Gastrocnemius medialis (tissue), 4 donors: ENCODE data around the gene AMER2. TPM values are rescaled to one million over a fixed set of nuclear protein-coding genes. Genes with fewer than 3 reads are reported as not detected.
"Not testable (repeated sequence)": the region's sequence is repeated elsewhere in the genome, so short reads cannot be mapped to it uniquely, and the experiment has no call there.

Source experiments
- ATAC-seq, 2 donors: fragments of 150-250 bp; one replicate each; pipeline ENCODE4 v1.9.1; 2016
- DNase-seq, 2 donors: peaks; one replicate each; pipeline ENCODE4 v3.0.0-alpha.2; 2019
- H3K27ac ChIP-seq, 4 donors: fragments of 200-600 bp; sonication (generic); 1 replicate in 1 of 4; 2 replicates in 3 of 4; pipeline ENCODE4 v1.5.1; 2016 to 2018; ENCODE audit warnings: mild to moderate bottlenecking in 2 of 4, moderate library complexity in 1 of 4
- H3K27me3 ChIP-seq, 3 donors: fragments of 200-600 bp; sonication (generic) in 2 of 3; 1 replicate in 1 of 3; 2 replicates in 2 of 3; pipeline versions ENCODE4 v1.5.1 to v1.6.0; 2016 to 2019; ENCODE audit warnings: mild to moderate bottlenecking in 1 of 3, moderate library complexity in 1 of 3
- H3K36me3 ChIP-seq, 2 donors: fragments of 200-600 bp; sonication (generic) in 1 of 2; one replicate each; pipeline ENCODE4 v1.5.1; 2017 to 2018
- H3K4me1 ChIP-seq, 2 donors: fragments of 200-600 bp; sonication (generic) in 1 of 2; one replicate each; pipeline ENCODE4 v1.5.1; 2016 to 2017; ENCODE audit warnings: mild to moderate bottlenecking in 2 of 2
- H3K4me3 ChIP-seq, 4 donors: fragments of 200-600 bp; sonication (generic) in 3 of 4; 1 replicate in 1 of 4; 2 replicates in 3 of 4; pipeline ENCODE4 v1.5.1; 2016 to 2019; ENCODE audit warnings: mild to moderate bottlenecking in 2 of 4
- H3K9me3 ChIP-seq, 3 donors: fragments of 200-600 bp; sonication (generic) in 2 of 3; 1 replicate in 1 of 3; 2 replicates in 2 of 3; pipeline ENCODE4 v1.5.1; 2016 to 2019
- POLR2A ChIP-seq, 2 donors: fragments of 450-650 bp; IDR thresholded peaks; one replicate each; pipeline ENCODE4 v1.6.1; 2017; ENCODE audit warnings: antibody characterized with exemption in 2 of 2, mild to moderate bottlenecking in 2 of 2, moderate library complexity in 2 of 2
- in situ Hi-C, 4 donors: fragments of 200-750 bp; cut with MboI; loops; one replicate each; pipeline versions ENCODE4 v1.15.0 to v1.8.0; 2017; ENCODE audit warnings: low sequenced_read_pairs in 4 of 4
- intact Hi-C: fragments of 100-400 bp; cut with DNase I; formaldehyde crosslinking; loops from one replicate; pipeline ENCODE4 v1.15.1; 2023; ENCODE audit warnings: low total_unique reads
- total RNA-seq, 4 donors: library from RNA; depleted of rRNA; stranded (reverse); fragments of >200 nt; gene quantifications; one replicate each; pipeline versions ENCODE4 v1.1.0 to v1.2.3, GENCODE V29; 2016
- TF ChIP-seq, protein P1 (sequence below), 5 experiments: fragments of 450-650 bp in 3 of 5; fragments of 200-600 bp in 2 of 5; sonication (generic) in 2 of 5; IDR thresholded peaks in 4 of 5; conservative IDR thresholded peaks in 1 of 5; 1 replicate in 4 of 5; 2 replicates in 1 of 5; pipeline ENCODE4 v1.5.1; 2016 to 2019; ENCODE audit warnings: antibody characterized with exemption in 5 of 5, mild to moderate bottlenecking in 3 of 5, moderate library complexity in 3 of 5

The AMER2 gene
- total RNA-seq, 4 donors from 2014 or later: 0.10 to 0.87 (median 0.27) TPM; not detected in 1

DNA sequence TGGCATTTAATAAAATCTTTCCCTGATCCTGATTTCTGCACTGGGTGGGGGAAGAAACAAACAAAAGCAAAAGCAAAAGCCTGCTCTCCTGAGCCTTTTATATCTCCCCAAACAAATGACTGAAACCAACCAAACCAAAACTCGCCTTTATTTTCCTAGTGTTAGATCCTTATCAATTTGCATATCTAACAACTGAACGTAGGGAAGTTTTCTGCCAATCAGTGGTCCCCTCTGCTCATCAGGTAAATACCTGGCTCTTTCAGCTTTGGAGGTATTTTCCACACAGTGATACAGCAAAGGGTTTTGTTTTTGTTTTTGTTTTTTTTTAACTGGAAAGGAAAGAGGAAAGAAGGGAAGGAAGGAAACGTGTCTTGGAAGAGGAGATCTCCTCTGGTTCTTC lies 3.3 kb downstream of the AMER2 start:
- no peak for DNase-seq
- Histone ChIP-seq H3K9me3 (no peaks in the 10 kb centered on the region), H3K4me1 (no peaks in the 10 kb centered on the region), H3K36me3 (no peaks in the 10 kb centered on the region), H3K4me3 (no peak overlapping the region), H3K27me3 (peaks cover 29 to 37% (median 37%) of the 10 kb centered on the region in 3 donors), H3K27ac (no peak overlapping the region)
- in situ Hi-C loops (no loop called here), intact Hi-C loops (no loop called here)
- ATAC-seq: no peak
- TF ChIP-seq, protein P1, sequence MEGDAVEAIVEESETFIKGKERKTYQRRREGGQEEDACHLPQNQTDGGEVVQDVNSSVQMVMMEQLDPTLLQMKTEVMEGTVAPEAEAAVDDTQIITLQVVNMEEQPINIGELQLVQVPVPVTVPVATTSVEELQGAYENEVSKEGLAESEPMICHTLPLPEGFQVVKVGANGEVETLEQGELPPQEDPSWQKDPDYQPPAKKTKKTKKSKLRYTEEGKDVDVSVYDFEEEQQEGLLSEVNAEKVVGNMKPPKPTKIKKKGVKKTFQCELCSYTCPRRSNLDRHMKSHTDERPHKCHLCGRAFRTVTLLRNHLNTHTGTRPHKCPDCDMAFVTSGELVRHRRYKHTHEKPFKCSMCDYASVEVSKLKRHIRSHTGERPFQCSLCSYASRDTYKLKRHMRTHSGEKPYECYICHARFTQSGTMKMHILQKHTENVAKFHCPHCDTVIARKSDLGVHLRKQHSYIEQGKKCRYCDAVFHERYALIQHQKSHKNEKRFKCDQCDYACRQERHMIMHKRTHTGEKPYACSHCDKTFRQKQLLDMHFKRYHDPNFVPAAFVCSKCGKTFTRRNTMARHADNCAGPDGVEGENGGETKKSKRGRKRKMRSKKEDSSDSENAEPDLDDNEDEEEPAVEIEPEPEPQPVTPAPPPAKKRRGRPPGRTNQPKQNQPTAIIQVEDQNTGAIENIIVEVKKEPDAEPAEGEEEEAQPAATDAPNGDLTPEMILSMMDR (IDR thresholded peaks at IDR 0.05 in 4 of 5, conservative IDR thresholded peaks at IDR 0.05 in 1 of 5): no peak
- no peak for TF ChIP-seq POLR2A (IDR thresholded peaks at IDR 0.05)

DNA sequence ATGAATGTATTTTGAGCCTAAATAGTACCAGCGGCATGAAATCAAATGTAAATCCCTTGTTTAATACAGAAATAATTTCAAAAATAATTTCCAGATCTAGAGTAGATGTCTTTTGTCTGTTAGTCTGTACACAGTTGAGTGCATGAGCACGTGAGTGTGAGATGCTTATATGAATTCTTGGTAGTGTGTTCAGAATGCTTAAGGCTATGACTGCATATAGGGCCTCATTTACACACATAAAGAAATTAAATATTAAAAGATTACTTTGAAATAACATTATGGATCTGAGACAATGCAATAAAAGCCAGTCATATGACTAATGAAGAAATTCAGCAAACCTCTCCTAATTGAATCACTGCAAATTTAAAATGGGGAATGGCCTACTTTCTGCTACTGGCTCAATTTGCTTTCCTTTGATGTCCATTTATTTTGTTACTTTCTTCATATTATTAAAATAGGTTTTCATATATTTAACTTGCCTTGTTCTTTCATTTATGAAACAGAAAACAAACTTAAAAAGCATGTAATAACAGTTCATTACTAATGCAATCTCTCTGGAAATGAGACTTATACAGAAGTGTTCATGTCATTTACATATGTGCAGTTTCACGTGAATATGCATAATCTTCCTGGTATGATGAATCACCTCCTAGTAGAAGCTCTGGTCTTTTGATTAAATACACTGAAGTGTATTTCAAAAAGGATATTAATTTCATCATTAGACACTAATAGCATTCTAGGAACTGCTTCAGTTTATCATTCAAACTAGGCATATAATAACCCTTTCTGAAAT lies 4.5 kb downstream of the AMER2 start:
- Histone ChIP-seq H3K4me3 (no peak overlapping the region), H3K36me3 (no peaks in the 10 kb centered on the region), H3K9me3 (no peaks in the 10 kb centered on the region), H3K4me1 (no peaks in the 10 kb centered on the region), H3K27me3 (peaks cover 21 to 28% (median 25%) of the 10 kb centered on the region in 3 donors), H3K27ac (no peak overlapping the region)
- ATAC-seq (no peak), DNase-seq (no peak)
- in situ Hi-C loops (no loop called here), intact Hi-C loops (no loop called here)
- TF ChIP-seq, protein P1 (IDR thresholded peaks at IDR 0.05 in 4 of 5, conservative IDR thresholded peaks at IDR 0.05 in 1 of 5): no peak
- TF ChIP-seq POLR2A (IDR thresholded peaks at IDR 0.05): no peak

DNA sequence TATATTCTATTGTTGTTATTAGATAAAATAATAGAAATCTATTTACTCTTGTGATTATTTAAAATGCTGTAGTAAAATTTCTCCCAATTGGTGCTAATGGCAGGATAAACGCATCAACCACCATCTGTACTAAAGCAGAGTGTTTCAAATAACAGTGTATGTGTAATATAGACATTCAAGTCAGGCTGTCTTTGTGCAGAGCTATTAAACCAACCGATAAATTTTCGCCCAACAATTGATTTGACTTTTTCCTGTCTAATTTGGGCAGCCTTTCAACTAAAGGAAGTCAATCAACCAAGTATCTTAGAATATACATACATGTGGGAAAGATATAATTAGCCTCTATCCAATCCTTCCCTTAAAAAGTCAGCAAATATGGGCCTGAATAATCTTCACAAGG lies 5.8 kb downstream of the AMER2 start:
- no peak for ATAC-seq
- no peak overlapping the region for H3K27ac ChIP-seq
- no peak for TF ChIP-seq POLR2A (IDR thresholded peaks at IDR 0.05)
- TF ChIP-seq, protein P1 (IDR thresholded peaks at IDR 0.05 in 4 of 5, conservative IDR thresholded peaks at IDR 0.05 in 1 of 5): no peak
- in situ Hi-C loops: no loop called here
- no peaks in the 10 kb centered on the region for H3K36me3 ChIP-seq
- no peak for DNase-seq
- intact Hi-C loops: no loop called here
- peaks cover 10 to 18% (median 12%) of the 10 kb centered on the region in 3 donors for H3K27me3 ChIP-seq
- H3K9me3 ChIP-seq: no peaks in the 10 kb centered on the region
- no peaks in the 10 kb centered on the region for H3K4me1 ChIP-seq
- no peak overlapping the region for H3K4me3 ChIP-seq

DNA sequence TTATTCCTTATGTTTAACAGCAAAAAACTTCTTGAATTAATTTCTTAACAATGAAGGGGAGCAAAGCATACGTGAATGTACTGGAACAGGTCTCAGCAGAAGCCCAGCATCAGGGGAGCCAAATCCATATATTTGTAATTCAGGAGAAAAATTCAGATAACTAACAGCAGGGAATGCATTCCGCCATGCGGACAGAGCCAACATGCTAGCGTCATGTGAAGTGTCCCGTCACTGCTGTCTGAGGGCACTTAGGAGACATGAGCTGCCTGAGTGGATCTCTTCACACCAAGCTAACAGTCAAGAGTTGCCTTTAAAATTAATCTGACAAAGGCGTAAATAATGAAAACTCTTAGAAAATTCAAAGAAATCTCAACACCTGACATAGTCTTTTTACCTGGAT lies 6.4 kb downstream of the AMER2 start:
- H3K9me3 ChIP-seq: no peaks in the 10 kb centered on the region
- in situ Hi-C loops (no loop called here), intact Hi-C loops (no loop called here)
- no peak overlapping the region for H3K4me3 ChIP-seq
- DNase-seq: no peak
- no peak overlapping the region for H3K27ac ChIP-seq
- no peaks in the 10 kb centered on the region for H3K4me1 ChIP-seq
- ATAC-seq: no peak
- H3K27me3 ChIP-seq: peaks cover 7 to 11% (median 10%) of the 10 kb centered on the region in 3 donors
- TF ChIP-seq, protein P1 (IDR thresholded peaks at IDR 0.05 in 4 of 5, conservative IDR thresholded peaks at IDR 0.05 in 1 of 5): no peak
- TF ChIP-seq POLR2A (IDR thresholded peaks at IDR 0.05): no peak
- no peaks in the 10 kb centered on the region for H3K36me3 ChIP-seq

DNA sequence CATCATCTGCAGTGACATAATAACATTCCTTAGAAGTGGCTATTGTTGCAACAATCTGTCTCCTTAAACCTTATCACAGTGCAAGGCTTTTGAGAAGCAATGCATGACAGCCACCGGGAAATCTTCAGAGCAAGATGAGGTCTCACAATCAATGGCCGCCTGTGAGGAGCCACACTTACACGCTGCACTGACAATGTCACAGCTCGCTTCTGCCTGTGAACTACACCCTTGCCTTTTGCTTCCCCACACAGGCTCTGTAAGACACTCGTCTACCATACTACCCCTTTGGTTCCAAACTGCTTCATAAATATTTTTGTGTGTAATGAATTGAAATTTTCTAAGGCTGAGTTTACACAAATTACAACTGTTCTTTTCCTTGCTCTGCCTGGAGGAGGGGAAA lies 6.9 kb downstream of the AMER2 start:
- in situ Hi-C loops: not testable (repeated sequence)

More for the DNA sequence above, 6.9 kb downstream of the AMER2 start:
- ATAC-seq, H3K4me1 ChIP-seq, H3K36me3 ChIP-seq, H3K27me3 ChIP-seq, intact Hi-C loops, DNase-seq, H3K27ac ChIP-seq, H3K4me3 ChIP-seq, H3K9me3 ChIP-seq: not testable (repeated sequence)
